IMR-90 (cell line): ENCODE measurements around the gene BBS5.
"Not testable (repeated sequence)": the region's sequence is repeated elsewhere in the genome, so short reads cannot be mapped to it uniquely, and the experiment has no call there.

Experiments
- CEBPB ChIP-seq: IDR thresholded peaks from 2 replicates; pipeline ENCODE4 v1.6.1; 2012; ENCODE audit warnings: low read depth, low read length, improper control_type of control experiment
- CTCF ChIP-seq: conservative IDR thresholded peaks from 2 replicates; pipeline ENCODE4 v1.5.1; 2012; ENCODE audit warnings: mild to moderate bottlenecking, low read depth, low read length, improper control_type of control experiment
- SMC3 ChIP-seq: fragments of 150-350 bp; IDR thresholded peaks from 2 replicates; pipeline ENCODE4 v1.6.1; 2016; ENCODE audit warnings: low read depth, mild to moderate bottlenecking, antibody characterized with exemption, low read length, moderate library complexity

GRCh38 chr2:169539460-169539859 is 60.2 kb downstream of the BBS5 start:
- not testable (repeated sequence) for TF ChIP-seq CTCF, SMC3, CEBPB
